A549 (cell line): Measurements from ENCODE around the gene GNPDA1. TPM values are rescaled to one million over a fixed set of nuclear protein-coding genes. Genes with fewer than 3 reads are reported as not detected.

Experiments used
- ATAC-seq, 2 experiments: fragments of 200-7000 bp in 1 of 2; fragments of >200 bp in 1 of 2; cut with Nextera tagmentation in 1 of 2; cut with Tn5 transposase in 1 of 2; 3 replicates each; pipeline versions ENCODE4 v1.8.0 to v1.9.1; 2018 to 2020; ENCODE audit warnings: mild to moderate bottlenecking in 1 of 2, moderate library complexity in 1 of 2
- CTCF ChIA-PET: fragments of 300-600 bp; sonication (Branson Sonifier 250); formaldehyde crosslinking; extraction: SDS; loops from one replicate; lab custom pipeline; 2021; ENCODE audit warnings: antibody characterized with exemption, inconsistent platforms; lab: Yijun Ruan, JAX
- POLR2A ChIA-PET: fragments of 350-600 bp; formaldehyde crosslinking; extraction: SDS; loops from one replicate; lab custom pipeline; 2021; ENCODE audit warnings: antibody characterized with exemption, inconsistent platforms; lab: Yijun Ruan, JAX
- DNase-seq, 2 experiments: peaks; one replicate each; pipeline versions ENCODE4 v3.0.0 to v3.0.0-alpha.2; 2011 to 2016; ENCODE audit warnings: low read depth in 1 of 2, low spot score in 1 of 2
- FAIRE-seq: peaks from 2 replicates; lab custom pipeline; 2011; peaks lifted over from hg19 to GRCh38; lab: Jason Lieb, UNC
- H3K27ac ChIP-seq, 2 experiments: fragments of >200 bp; sonication (Bioruptor Twin); formaldehyde crosslinking; 3 replicates each; pipeline ENCODE4 v1.5.1; 2016 to 2017
- H3K4me1 ChIP-seq: fragments of >200 bp; sonication (Bioruptor Twin); formaldehyde crosslinking; 3 replicates; pipeline ENCODE4 v1.6.1; 2016
- H3K4me2 ChIP-seq: fragments of >200 bp; sonication (Bioruptor Twin); formaldehyde crosslinking; 3 replicates; pipeline ENCODE4 v1.6.1; 2016
- H3K4me3 ChIP-seq: fragments of >200 bp; sonication (Bioruptor Twin); formaldehyde crosslinking; 3 replicates; pipeline ENCODE4 v1.5.1; 2016
- H3K9me3 ChIP-seq: fragments of >200 bp; sonication (Bioruptor Twin); formaldehyde crosslinking; 3 replicates; pipeline ENCODE4 v1.6.1; 2016
- ATOH8 ChIP-seq: fragments of 250-450 bp; sonication (Bioruptor Pico); IDR thresholded peaks from 2 replicates; pipeline ENCODE4 v1.5.0; 2020; ENCODE audit warnings: low read depth, mild to moderate bottlenecking, moderate library complexity
- BCL3 ChIP-seq: fragments of >200 bp; sonication (Bioruptor Twin); formaldehyde crosslinking; IDR thresholded peaks from 3 replicates; pipeline ENCODE4 v1.6.1; 2016
- CBX2 ChIP-seq: fragments of 200-600 bp; sonication (generic); IDR thresholded peaks from 2 replicates; pipeline ENCODE4 v1.6.1; 2016; ENCODE audit warnings: low read depth, mild to moderate bottlenecking, borderline replicate concordance
- CBX8 ChIP-seq: fragments of 200-600 bp; sonication (generic); IDR thresholded peaks from 2 replicates; pipeline ENCODE4 v1.6.1; 2016
- CHD2 ChIP-seq: fragments of 150-350 bp; IDR thresholded peaks from 2 replicates; pipeline ENCODE4 v1.6.1; 2014; ENCODE audit warnings: low read length; ENCODE audit not compliant: partially characterized antibody
- CHD4 ChIP-seq: fragments of 200-600 bp; sonication (generic); IDR thresholded peaks from 2 replicates; pipeline ENCODE4 v1.6.1; 2016; ENCODE audit warnings: antibody characterized with exemption, mild to moderate bottlenecking, borderline replicate concordance
- EHMT2 ChIP-seq: fragments of 200-600 bp; sonication (generic); IDR thresholded peaks from 2 replicates; pipeline ENCODE4 v1.6.1; 2016; ENCODE audit warnings: antibody characterized with exemption, low read depth, mild to moderate bottlenecking, moderate library complexity
- EP300 ChIP-seq, 2 experiments: fragments of >200 bp; sonication (Bioruptor Twin); formaldehyde crosslinking; IDR thresholded peaks; 2 replicates in 1 of 2; 3 replicates in 1 of 2; pipeline ENCODE4 v1.6.1; 2016 to 2017
- FOXS1 ChIP-seq: fragments of 250-450 bp; sonication (Bioruptor Pico); IDR thresholded peaks from 2 replicates; pipeline ENCODE4 v1.5.0; 2020; ENCODE audit warnings: mild to moderate bottlenecking, moderate library complexity
- HEYL ChIP-seq: fragments of 250-450 bp; sonication (Bioruptor Pico); IDR thresholded peaks from 2 replicates; pipeline ENCODE4 v1.8.0; 2021; ENCODE audit warnings: mild to moderate bottlenecking, moderate library complexity
- HOXB5 ChIP-seq: fragments of 250-450 bp; sonication (Bioruptor Pico); IDR thresholded peaks from 2 replicates; pipeline ENCODE4 v1.5.0; 2020; ENCODE audit warnings: mild to moderate bottlenecking, moderate library complexity
- JUN ChIP-seq, 2 experiments: fragments of >200 bp; sonication (Bioruptor Twin); formaldehyde crosslinking; IDR thresholded peaks; 2 replicates in 1 of 2; 3 replicates in 1 of 2; pipeline ENCODE4 v1.6.1; 2016 to 2017
- KDM1A ChIP-seq: fragments of 200-600 bp; sonication (generic); IDR thresholded peaks from 2 replicates; pipeline ENCODE4 v1.6.1; 2016; ENCODE audit warnings: low read depth, mild to moderate bottlenecking
- MAFK ChIP-seq: fragments of 450-650 bp; IDR thresholded peaks from 2 replicates; pipeline ENCODE4 v1.6.1; 2014; ENCODE audit not compliant: partially characterized antibody
- MAZ ChIP-seq: fragments of 150-350 bp; IDR thresholded peaks from 2 replicates; pipeline ENCODE4 v1.6.1; 2014; ENCODE audit warnings: antibody characterized with exemption, low read depth, low read length, borderline replicate concordance
- NR3C1 ChIP-seq: fragments of >200 bp; sonication (Bioruptor Twin); formaldehyde crosslinking; IDR thresholded peaks from 3 replicates; pipeline ENCODE4 v1.6.1; 2017
- POLR2AphosphoS2 ChIP-seq: conservative IDR thresholded peaks from 2 replicates; pipeline ENCODE4 v1.6.1; 2012; ENCODE audit warnings: low read length, improper control_type of control experiment, inconsistent platforms
- RARB ChIP-seq: fragments of 250-450 bp; sonication (Bioruptor Pico); IDR thresholded peaks from 2 replicates; pipeline ENCODE4 v1.8.0; 2021; ENCODE audit warnings: mild to moderate bottlenecking, moderate library complexity
- RFX5 ChIP-seq: fragments of 450-650 bp; IDR thresholded peaks from 2 replicates; pipeline ENCODE4 v1.7.1; 2014; ENCODE audit warnings: antibody characterized with exemption, mild to moderate bottlenecking, moderate library complexity
- RNF2 ChIP-seq: fragments of 200-600 bp; sonication (generic); IDR thresholded peaks from 2 replicates; pipeline ENCODE4 v1.6.1; 2016; ENCODE audit warnings: low read depth, mild to moderate bottlenecking, antibody characterized with exemption, moderate library complexity, borderline replicate concordance
- SMC3 ChIP-seq: fragments of >200 bp; sonication (Bioruptor Twin); formaldehyde crosslinking; IDR thresholded peaks from 3 replicates; pipeline ENCODE4 v1.6.1; 2018; ENCODE audit warnings: inconsistent platforms
- SREBF2 ChIP-seq: fragments of 450-650 bp; IDR thresholded peaks from 2 replicates; pipeline ENCODE4 v1.6.1; 2014; ENCODE audit warnings: mild to moderate bottlenecking, moderate library complexity
- TFCP2L1 ChIP-seq: fragments of 250-450 bp; sonication (Bioruptor Pico); IDR thresholded peaks from 2 replicates; pipeline ENCODE4 v1.5.0; 2021; ENCODE audit warnings: mild to moderate bottlenecking
- TP53 ChIP-seq: fragments of 250-450 bp; sonication (Bioruptor Pico); IDR thresholded peaks from 2 replicates; pipeline ENCODE4 v1.5.0; 2021; ENCODE audit warnings: mild to moderate bottlenecking, moderate library complexity
- ZC3H11A ChIP-seq: fragments of 450-650 bp; IDR thresholded peaks from 2 replicates; pipeline ENCODE4 v1.6.1; 2014; ENCODE audit warnings: antibody characterized with exemption, mild to moderate bottlenecking
- WGBS: methylation state at CpG from one replicate; pipeline ENCODE4 v1.1.6; 2017; ENCODE audit errors: missing lambda C conversion rate; 5-methylcytosine and 5-hydroxymethylcytosine counted together
- polyA plus RNA-seq, 4 experiments: library from polyadenylated mRNA; depleted of rRNA in 3 of 4; stranded (reverse); fragments of >200 nt; fragmentation: RNase III in 1 of 4; extraction: RNeasy Plus Mini Kit Qiagen cat#74134 plus additional on column Dnase treatment in 1 of 4; gene quantifications; 2 replicates in 3 of 4; 3 replicates in 1 of 4; pipeline ENCODE4 v1.2.3, GENCODE V29; 2011 to 2017
- TF ChIP-seq, protein P1 (sequence below): fragments of 200-600 bp; sonication (generic); IDR thresholded peaks from 2 replicates; pipeline ENCODE4 v1.6.1; 2016; ENCODE audit warnings: antibody characterized with exemption, mild to moderate bottlenecking, moderate library complexity

The GNPDA1 gene
- polyA plus RNA-seq, 2 of the 4 experiments (the other 2 are of a cell fraction): 17.1 to 53.2 TPM

GRCh38 chr5:141976176-141976575, 36.7 kb downstream of the GNPDA1 start:
- Histone ChIP-seq H3K4me3 (no peak overlapping the region), H3K4me1 (peaks cover 10% of the 10 kb centered on the region; the same call in 2 of the 3 replicates), H3K27ac (no peak overlapping the region), H3K4me2 (no peak overlapping the region), H3K9me3 (no peaks in the 10 kb centered on the region)
- POLR2A ChIA-PET: interaction anchor here (0.6 kb wide), 1 partner anchor 606 kb away, joined by 4 read pairs; the partner anchor contains the start of gene PCDHGB3
- WGBS: 97% methylated on average over 6 of the region's 6 CpGs
- TF ChIP-seq ZC3H11A (no peak), CHD2 (no peak), HEYL (CRISPR knock-in tag) (no peak), TFCP2L1 (CRISPR knock-in tag) (no peak), CHD4 (no peak), POLR2AphosphoS2 (no peak), JUN (IDR thresholded peaks at IDR 0.05) (no peak), RNF2 (no peak), BCL3 (no peak), MAZ (no peak), KDM1A (no peak), RARB (CRISPR knock-in tag) (no peak), MAFK (no peak), CBX8 (no peak), EHMT2 (no peak), RFX5 (no peak)
- TF ChIP-seq, protein P1, sequence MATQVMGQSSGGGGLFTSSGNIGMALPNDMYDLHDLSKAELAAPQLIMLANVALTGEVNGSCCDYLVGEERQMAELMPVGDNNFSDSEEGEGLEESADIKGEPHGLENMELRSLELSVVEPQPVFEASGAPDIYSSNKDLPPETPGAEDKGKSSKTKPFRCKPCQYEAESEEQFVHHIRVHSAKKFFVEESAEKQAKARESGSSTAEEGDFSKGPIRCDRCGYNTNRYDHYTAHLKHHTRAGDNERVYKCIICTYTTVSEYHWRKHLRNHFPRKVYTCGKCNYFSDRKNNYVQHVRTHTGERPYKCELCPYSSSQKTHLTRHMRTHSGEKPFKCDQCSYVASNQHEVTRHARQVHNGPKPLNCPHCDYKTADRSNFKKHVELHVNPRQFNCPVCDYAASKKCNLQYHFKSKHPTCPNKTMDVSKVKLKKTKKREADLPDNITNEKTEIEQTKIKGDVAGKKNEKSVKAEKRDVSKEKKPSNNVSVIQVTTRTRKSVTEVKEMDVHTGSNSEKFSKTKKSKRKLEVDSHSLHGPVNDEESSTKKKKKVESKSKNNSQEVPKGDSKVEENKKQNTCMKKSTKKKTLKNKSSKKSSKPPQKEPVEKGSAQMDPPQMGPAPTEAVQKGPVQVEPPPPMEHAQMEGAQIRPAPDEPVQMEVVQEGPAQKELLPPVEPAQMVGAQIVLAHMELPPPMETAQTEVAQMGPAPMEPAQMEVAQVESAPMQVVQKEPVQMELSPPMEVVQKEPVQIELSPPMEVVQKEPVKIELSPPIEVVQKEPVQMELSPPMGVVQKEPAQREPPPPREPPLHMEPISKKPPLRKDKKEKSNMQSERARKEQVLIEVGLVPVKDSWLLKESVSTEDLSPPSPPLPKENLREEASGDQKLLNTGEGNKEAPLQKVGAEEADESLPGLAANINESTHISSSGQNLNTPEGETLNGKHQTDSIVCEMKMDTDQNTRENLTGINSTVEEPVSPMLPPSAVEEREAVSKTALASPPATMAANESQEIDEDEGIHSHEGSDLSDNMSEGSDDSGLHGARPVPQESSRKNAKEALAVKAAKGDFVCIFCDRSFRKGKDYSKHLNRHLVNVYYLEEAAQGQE: no peak
- FAIRE-seq (no peak), DNase-seq (no peak), ATAC-seq (no peak)
- CTCF ChIA-PET: interaction anchor here (0.6 to 2.7 kb wide), 12 partner anchors 10 to 311 kb away, joined by 3 to 19 read pairs (median 4); partner anchors contain the start of gene DELE1

DNA sequence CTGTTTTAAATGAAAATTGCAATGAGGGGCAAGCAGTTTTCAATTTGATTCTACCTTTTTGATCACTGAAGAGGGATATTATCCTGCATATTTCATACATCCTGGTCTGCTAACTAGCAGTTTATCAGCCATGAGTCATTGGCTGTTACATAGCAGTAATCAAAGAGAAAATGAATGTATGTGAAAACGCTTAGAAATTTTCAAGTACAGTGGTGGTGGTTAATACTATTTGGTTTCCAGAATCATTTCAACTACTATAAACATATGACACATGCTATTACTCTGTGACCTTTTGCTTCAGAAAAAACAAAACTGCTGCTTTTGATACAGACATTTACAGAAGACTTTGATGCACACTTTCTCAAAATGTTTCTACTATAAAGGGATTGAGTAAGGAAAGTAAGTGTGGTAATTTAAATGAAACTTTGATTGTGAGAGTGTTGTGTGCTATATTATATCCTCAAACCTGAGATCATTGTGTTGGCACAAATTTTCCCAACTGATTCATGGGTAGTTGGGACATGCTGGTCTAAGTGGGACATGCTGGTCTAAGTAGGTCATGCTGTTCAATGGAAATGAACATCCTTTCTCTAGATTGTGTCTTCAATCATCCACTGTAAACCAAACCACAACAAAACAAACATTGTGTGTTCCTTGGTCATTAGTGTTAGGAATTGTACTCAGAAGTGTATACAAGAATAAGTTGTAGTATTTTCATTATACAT, 38.8 kb downstream of the GNPDA1 start:
- POLR2A ChIA-PET: no interaction called here
- CTCF ChIA-PET: interaction anchor here (0.6 to 1.1 kb wide), 2 partner anchors 282 to 313 kb away, joined by 3 to 4 read pairs; no protein-coding TSS in a partner anchor
- H3K4me3 ChIP-seq: no peak overlapping the region
- no peak for FAIRE-seq
- 30% methylated on average over 1 of the region's 1 CpG for WGBS
- TF ChIP-seq SMC3 (no peak), CBX2 (no peak), EP300 (IDR thresholded peaks at IDR 0.05) (no peak), POLR2AphosphoS2 (no peak), HOXB5 (CRISPR knock-in tag) (no peak), ZC3H11A (no peak), TP53 (CRISPR knock-in tag) (no peak), SREBF2 (no peak), ATOH8 (CRISPR knock-in tag) (no peak), NR3C1 (no peak), CHD4 (no peak), RNF2 (no peak), MAFK (no peak), KDM1A (no peak), FOXS1 (CRISPR knock-in tag) (no peak)
- TF ChIP-seq, protein P1: no peak
- DNase-seq: no peak
- no peaks in the 10 kb centered on the region for H3K9me3 ChIP-seq
- peaks cover 20% of the 10 kb centered on the region for H3K4me1 ChIP-seq
- H3K4me2 ChIP-seq: peak overlapping the region; percentile 18; the same call in 1 of the 3 replicates
- no peak for ATAC-seq
- H3K27ac ChIP-seq: no peak overlapping the region
